HG03457 (cell line): Measurements from ENCODE around the gene KIF1B.
"Not testable (repeated sequence)": the region's sequence is repeated elsewhere in the genome, so short reads cannot be mapped to it uniquely, and the experiment has no call there.

Experiments used
- ATAC-seq: cut with Tn5 transposase; IDR thresholded peaks from one replicate; pipeline ENCODE4 v1.9.1; 2021; ENCODE audit warnings: moderate number of reproducible peaks; ENCODE audit not compliant: unreplicated experiment

KIF1B gene

GRCh38 chr1:10189659-10190058 lies 20.7 kb upstream of the KIF1B start:
- ATAC-seq, result no peak

GRCh38 chr1:10192263-10192662 lies 18.1 kb upstream of the KIF1B start:
- no peak for ATAC-seq

- no peak for ATAC-seq
Observed at GRCh38 chr1:10193288-10193687, 17.1 kb upstream of the KIF1B start.

- ATAC-seq, result no peak
Observed at GRCh38 chr1:10195570-10195969, 14.8 kb upstream of the KIF1B start.

GRCh38 chr1:10196976-10197375 lies 13.4 kb upstream of the KIF1B start:
- no peak for ATAC-seq

- ATAC-seq, result no peak
Observed at GRCh38 chr1:10200620-10201019, 9.8 kb upstream of the KIF1B start.

- no peak for ATAC-seq
Observed at GRCh38 chr1:10204003-10204642, 6.2 kb upstream of the KIF1B start.

- ATAC-seq, result not testable (repeated sequence)
Observed at GRCh38 chr1:10205206-10205605, 5.2 kb upstream of the KIF1B start.

- ATAC-seq, result no peak
Observed at GRCh38 chr1:10207810-10208209, 2.6 kb upstream of the KIF1B start.

- no peak for ATAC-seq
Observed at GRCh38 chr1:10208537-10208936, 1.8 kb upstream of the KIF1B start.

GRCh38 chr1:10209590-10209904 lies 823 bp upstream of the KIF1B start:
- no peak for ATAC-seq

- no peak for ATAC-seq
Observed at GRCh38 chr1:10210841-10211804, 753 bp downstream of the KIF1B start.

GRCh38 chr1:10211805-10212410 lies 1.5 kb downstream of the KIF1B start:
- no peak for ATAC-seq

- ATAC-seq, result no peak
Observed at GRCh38 chr1:10212476-10212875, 2.1 kb downstream of the KIF1B start.

- no peak for ATAC-seq
Observed at GRCh38 chr1:10213186-10213705, 2.9 kb downstream of the KIF1B start.

GRCh38 chr1:10216090-10216749 lies 5.8 kb downstream of the KIF1B start:
- no peak for ATAC-seq

- ATAC-seq, result no peak
Observed at GRCh38 chr1:10217748-10218441, 7.5 kb downstream of the KIF1B start.

- no peak for ATAC-seq
Observed at GRCh38 chr1:10220200-10220599, 9.8 kb downstream of the KIF1B start.

GRCh38 chr1:10220657-10221056 lies 10.3 kb downstream of the KIF1B start:
- ATAC-seq, result not testable (repeated sequence)

GRCh38 chr1:10225573-10225972 lies 15.2 kb downstream of the KIF1B start:
- ATAC-seq, result no peak

GRCh38 chr1:10228528-10228927 lies 18.2 kb downstream of the KIF1B start:
- ATAC-seq, result no peak
